H1 (cell line): ENCODE results near the gene EPHA6. TPM values are rescaled to one million over a fixed set of nuclear protein-coding genes. Genes with fewer than 3 reads are reported as not detected.

Experiments used
- CBX8 ChIP-seq: fragments of 300-800, 300-1000 bp; sonication (generic); IDR thresholded peaks from 2 replicates; pipeline ENCODE4 v1.7.1; 2016; ENCODE audit warnings: low read depth, low read length, borderline replicate concordance
- CEBPB ChIP-seq: IDR thresholded peaks from 2 replicates; pipeline ENCODE4 v1.6.1; 2012; ENCODE audit warnings: low read depth, low read length
- CREB1 ChIP-seq: IDR thresholded peaks from 2 replicates; pipeline ENCODE4 v1.6.1; 2012; ENCODE audit warnings: inconsistent platforms
- RXRA ChIP-seq: IDR thresholded peaks from 2 replicates; pipeline ENCODE4 v1.6.1; 2011; ENCODE audit warnings: low read depth, mild to moderate bottlenecking, low read length, moderate library complexity; ENCODE audit not compliant: insufficient read depth
- SIX5 ChIP-seq: IDR thresholded peaks from 2 replicates; pipeline ENCODE4 v1.6.1; 2011; ENCODE audit warnings: mild to moderate bottlenecking, low read depth, low read length
- polyA plus RNA-seq, 7 experiments: library from polyadenylated mRNA; depleted of rRNA in 3 of 7; stranded (reverse) in 5 of 7; unstranded in 2 of 7; fragments of >200 nt in 5 of 7; fragments of 200-250 nt in 2 of 7; gene quantifications; 1 replicate in 5 of 7; 2 replicates in 1 of 7; 4 replicates in 1 of 7; pipeline versions ENCODE4 v1.2.1 to v1.2.3, GENCODE V29; 2011 to 2013; ENCODE audit warnings: missing spikeins in 2 of 7, mixed read lengths in 2 of 7
- total RNA-seq: library from RNA; stranded (reverse); fragmentation: NEBNext Ultra II Directional; extraction: Animal tissue kit (Norgen Biotek cat#: 25700); gene quantifications from 2 replicates; pipeline ENCODE4 v1.2.1, GENCODE V29; 2021

EPHA6 gene
- total and polyA plus RNA-seq, 2 of the 8 experiments (the other 6 are each of a cell fraction or from before 2014, with no cell fraction given): 0.83 to 3.2 TPM

GRCh38 chr3:96865605-96866004, 51.2 kb downstream of the EPHA6 start (continued):
- TF ChIP-seq RXRA (no peak), CBX8 (no peak), SIX5 (no peak), CEBPB (no peak), CREB1 (no peak)
